CD4-positive, alpha-beta T cell treated with Interleukin-6 for 4 hours (primary cell): ENCODE data around the gene SPPL2C.

Experiments used
- DNase-seq: peaks from one replicate; pipeline ENCODE4 v3.0.0-alpha.2; 2020; ENCODE audit warnings: mixed read lengths

SPPL2C gene

DNA sequence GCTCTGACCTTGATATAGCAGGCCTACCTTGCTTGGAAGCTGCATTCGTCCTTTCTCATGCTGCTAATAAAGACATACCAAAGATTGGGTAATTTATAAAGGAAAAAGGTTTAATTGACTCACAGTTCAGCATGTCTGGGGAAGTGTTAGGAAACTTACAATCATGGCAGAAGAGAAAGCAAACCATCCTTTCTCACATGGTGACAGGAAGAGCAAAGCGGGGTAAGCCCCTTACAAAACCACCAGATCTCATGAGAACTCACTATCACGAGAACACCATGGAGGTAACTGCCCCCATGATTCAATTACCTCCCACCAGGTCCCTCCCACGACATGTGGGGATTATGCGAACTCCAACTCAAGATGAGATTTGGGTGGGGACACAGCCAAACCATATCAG lies 43.7 kb downstream of the SPPL2C start:
- DNase-seq: no peak

DNA sequence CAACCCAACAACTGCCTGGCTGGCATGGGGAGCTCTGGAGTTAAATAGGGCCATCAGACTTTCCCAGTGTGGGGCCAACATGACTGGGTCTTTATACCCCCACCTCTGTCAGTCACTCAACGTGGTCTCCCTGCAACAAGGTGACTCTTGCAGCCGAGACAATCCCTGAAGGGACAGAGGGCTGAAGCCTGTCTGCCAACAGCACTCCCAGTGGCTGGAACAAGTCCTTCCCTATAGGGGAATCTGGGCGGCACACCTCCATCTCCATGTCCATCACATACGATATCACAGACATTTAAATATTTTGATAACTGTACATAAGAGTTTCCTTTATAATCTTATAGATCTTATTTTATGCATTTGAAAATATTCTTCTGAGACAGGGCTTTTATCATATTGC lies 44.9 kb downstream of the SPPL2C start:
- no peak for DNase-seq

DNA sequence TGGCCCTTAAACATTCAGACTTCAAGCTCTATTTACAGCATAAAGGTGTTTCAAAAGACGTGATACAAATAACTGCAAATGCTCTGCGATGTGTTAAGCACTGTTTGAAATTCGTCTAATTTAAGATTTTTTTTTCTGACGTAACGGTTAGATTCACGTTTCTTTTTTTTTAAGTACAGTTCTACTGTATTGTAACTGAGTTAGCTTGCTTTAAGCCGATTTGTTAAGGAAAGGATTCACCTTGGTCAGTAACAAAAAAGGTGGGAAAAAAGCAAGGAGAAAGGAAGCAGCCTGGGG lies 49.0 kb downstream of the SPPL2C start:
- DNase-seq: no peak

DNA sequence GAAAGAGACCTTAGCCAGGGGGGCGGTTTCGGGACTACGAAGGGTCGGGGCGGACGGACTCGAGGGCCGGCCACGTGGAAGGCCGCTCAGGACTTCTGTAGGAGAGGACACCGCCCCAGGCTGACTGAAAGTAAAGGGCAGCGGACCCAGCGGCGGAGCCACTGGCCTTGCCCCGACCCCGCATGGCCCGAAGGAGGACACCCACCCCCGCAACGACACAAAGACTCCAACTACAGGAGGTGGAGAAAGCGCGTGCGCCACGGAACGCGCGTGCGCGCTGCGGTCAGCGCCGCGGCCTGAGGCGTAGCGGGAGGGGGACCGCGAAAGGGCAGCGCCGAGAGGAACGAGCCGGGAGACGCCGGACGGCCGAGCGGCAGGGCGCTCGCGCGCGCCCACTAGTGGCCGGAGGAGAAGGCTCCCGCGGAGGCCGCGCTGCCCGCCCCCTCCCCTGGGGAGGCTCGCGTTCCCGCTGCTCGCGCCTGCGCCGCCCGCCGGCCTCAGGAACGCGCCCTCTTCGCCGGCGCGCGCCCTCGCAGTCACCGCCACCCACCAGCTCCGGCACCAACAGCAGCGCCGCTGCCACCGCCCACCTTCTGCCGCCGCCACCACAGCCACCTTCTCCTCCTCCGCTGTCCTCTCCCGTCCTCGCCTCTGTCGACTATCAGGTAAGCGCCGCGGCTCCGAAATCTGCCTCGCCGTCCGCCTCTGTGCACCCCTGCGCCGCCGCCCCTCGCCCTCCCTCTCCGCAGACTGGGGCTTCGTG lies 49.5 kb downstream of the SPPL2C start, which contains the start of gene MAPT:
TSS of gene MAPT (plus strand) at position 533 of the 763 bp plus-strand sequence. CDS start 67,784 bp downstream, outside the sequence.
- peak; percentile 83 for DNase-seq

DNA sequence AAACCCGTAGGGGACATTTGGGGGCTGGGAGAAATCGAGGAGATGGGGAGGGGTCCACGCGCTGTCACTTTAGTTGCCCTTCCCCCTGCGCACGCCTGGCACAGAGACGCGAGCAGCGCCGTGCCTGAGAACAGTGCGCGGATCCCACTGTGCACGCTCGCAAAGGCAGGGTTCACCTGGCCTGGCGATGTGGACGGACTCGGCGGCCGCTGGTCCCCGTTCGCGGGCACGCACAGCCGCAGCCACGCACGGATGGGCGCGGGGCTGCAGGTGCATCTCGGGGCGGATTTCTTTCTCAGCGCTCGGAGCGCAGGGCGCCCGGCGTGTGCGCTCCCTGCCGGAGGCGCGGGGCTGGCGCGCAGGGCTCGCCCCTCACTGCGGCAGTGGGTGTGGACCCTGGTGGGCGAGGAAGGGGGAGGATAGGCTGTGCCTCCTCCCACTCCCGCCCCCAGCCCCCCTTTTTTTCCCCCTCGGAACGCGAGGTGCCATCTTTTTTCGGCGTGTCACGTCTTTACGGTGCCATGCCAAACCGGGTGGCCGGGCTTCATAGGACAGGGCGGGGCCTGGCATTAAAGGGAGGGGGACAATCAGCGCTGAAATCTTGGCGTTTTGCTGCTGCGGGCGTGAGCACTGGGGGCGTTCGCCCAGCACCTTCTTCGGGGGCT lies 50.8 kb downstream of the SPPL2C start:
- peak; percentile 23 for DNase-seq

DNA sequence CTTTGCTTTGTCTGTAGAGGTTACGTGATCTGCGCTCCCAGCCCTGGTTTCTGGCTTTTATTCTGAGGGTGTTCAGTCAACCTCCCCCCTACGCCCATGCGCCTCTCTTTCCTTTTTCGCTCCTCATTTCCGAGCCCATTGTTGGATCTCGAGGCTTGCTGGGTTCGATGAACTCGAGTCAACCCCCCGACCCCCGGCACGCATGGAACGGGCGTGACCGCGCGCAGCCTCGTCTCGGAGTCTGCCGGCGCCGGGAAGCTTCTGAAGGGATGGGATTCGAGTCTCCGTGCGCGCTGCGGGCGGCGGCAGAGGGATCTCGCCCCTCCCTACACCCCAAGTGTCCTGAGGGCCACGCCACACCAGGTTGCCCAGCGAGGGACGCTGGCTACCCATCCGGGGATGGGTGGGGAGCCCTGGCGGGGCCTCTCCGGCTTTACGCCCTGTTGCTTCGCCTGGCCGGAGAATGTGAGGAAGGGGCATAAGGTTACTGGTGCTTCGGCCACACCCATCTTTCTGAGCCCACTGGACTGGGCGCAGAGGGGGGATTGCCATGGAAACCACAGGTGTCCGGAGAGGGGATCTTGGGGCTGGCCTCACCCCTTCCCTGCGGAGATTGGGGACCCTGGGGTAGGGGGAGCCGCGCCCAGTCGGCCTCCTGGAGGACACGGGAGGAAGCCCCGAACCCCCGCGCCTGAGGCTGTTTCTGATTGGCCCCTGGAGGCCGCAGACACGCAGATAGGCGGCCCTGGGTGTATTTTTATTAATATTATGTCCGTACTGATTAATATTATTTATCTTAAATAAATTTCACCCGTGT lies 51.5 kb downstream of the SPPL2C start:
- no peak for DNase-seq
